HCT116 (cell line): ENCODE data around the gene RNU5D-1. TPM values are rescaled to one million over a fixed set of nuclear protein-coding genes. Genes with fewer than 3 reads are reported as not detected.

ENCODE experiments used
- ATAC-seq: fragments of 200-7000 bp; cut with Tn5 transposase; 2 replicates; pipeline ENCODE4 v1.9.1; 2020; ENCODE audit warnings: mild to moderate bottlenecking, moderate library complexity
- BruUV-seq: library from RNA; stranded (reverse); fragments of 400-500 nt; replicated peaks from 2 replicates; lab custom pipeline; 2021; lab: Mats Ljungman, UMichigan
- CTCF ChIA-PET: fragments of 300-600 bp; sonication (Branson Sonifier 250); formaldehyde crosslinking; loops from one replicate; lab custom pipeline; 2021; ENCODE audit warnings: antibody characterized with exemption; lab: Charles Lee
- POLR2A ChIA-PET: fragments of 300-600, 350-600 bp; sonication (Branson Sonifier 250); formaldehyde crosslinking; loops from one replicate; lab custom pipeline; 2021; ENCODE audit warnings: antibody characterized with exemption; lab: Charles Lee
- RAD21 ChIA-PET, 2 experiments: fragments of 300-600 bp; sonication (Branson Sonifier 250); formaldehyde crosslinking; loops; one replicate each; lab custom pipeline; 2023; ENCODE audit warnings: low total read pairs in 2 of 2; ENCODE audit not compliant: uncharacterized antibody in 2 of 2, unreplicated experiment in 2 of 2, low non-redundant PET in 1 of 2; lab: Charles Lee
- DNase-seq: peaks from one replicate; pipeline ENCODE4 v3.0.0-alpha.2; 2010; ENCODE audit warnings: low read depth, low spot score
- H2AFZ ChIP-seq: fragments of 200-600 bp; shearing (Covaris generic), sonication (generic); 2 replicates; pipeline ENCODE4 v1.6.1; 2017; ENCODE audit warnings: low read depth, mixed run types, mixed read lengths, antibody characterized with exemption, low read length; ENCODE audit not compliant: poor library complexity, severe bottlenecking
- H3K27ac ChIP-seq: 2 replicates; pipeline ENCODE4 v1.5.1; 2012; ENCODE audit warnings: low read depth, low read length
- H3K27me3 ChIP-seq: fragments of 200-600 bp; sonication (generic); 2 replicates; pipeline ENCODE4 v1.6.1; 2016; ENCODE audit warnings: mixed run types, low read length, mixed read lengths; ENCODE audit not compliant: insufficient read depth
- H3K36me3 ChIP-seq, 2 experiments: fragments of 200-500 bp in 1 of 2; fragments of 200-600 bp in 1 of 2; sonication (Bioruptor generic) in 1 of 2; sonication (generic) in 1 of 2; 2 replicates each; pipeline versions ENCODE4 v1.5.1 to v1.6.1; 2014 to 2016; ENCODE audit warnings: low read length in 2 of 2, inconsistent platforms in 1 of 2, mixed read lengths in 1 of 2, mixed run types in 1 of 2; ENCODE audit not compliant: insufficient read depth in 2 of 2, control insufficient read depth in 1 of 2
- H3K4me1 ChIP-seq, 2 experiments: fragments of 200-600 bp in 1 of 2; sonication (generic) in 1 of 2; 2 replicates each; pipeline versions ENCODE4 v1.5.1 to v1.6.1; 2012 to 2017; ENCODE audit warnings: low read length in 2 of 2, inconsistent platforms in 1 of 2, mild to moderate bottlenecking in 1 of 2, mixed read lengths in 1 of 2, mixed run types in 1 of 2, moderate library complexity in 1 of 2; ENCODE audit not compliant: insufficient read depth in 2 of 2, control insufficient read depth in 1 of 2
- H3K4me2 ChIP-seq: fragments of 200-600 bp; sonication (generic); 2 replicates; pipeline ENCODE4 v1.6.1; 2017; ENCODE audit warnings: mixed run types, low read length, mixed read lengths
- H3K4me3 ChIP-seq, 2 experiments: fragments of 200-600 bp in 1 of 2; sonication (generic) in 1 of 2; replicated peaks in 1 of 2; 2 replicates each; pipeline ENCODE4 v1.5.1; 2011 to 2016; ENCODE audit warnings: low read length in 2 of 2, control low read depth in 1 of 2, low read depth in 1 of 2, mild to moderate bottlenecking in 1 of 2, mixed read lengths in 1 of 2, mixed run types in 1 of 2
- H3K79me2 ChIP-seq: fragments of 200-600 bp; sonication (generic); 2 replicates; pipeline ENCODE4 v1.6.1; 2017; ENCODE audit warnings: mild to moderate bottlenecking, mixed run types, low read length, moderate library complexity, mixed read lengths; ENCODE audit not compliant: insufficient read depth
- H3K9ac ChIP-seq: fragments of 200-600 bp; sonication (generic); 2 replicates; pipeline ENCODE4 v1.6.1; 2016; ENCODE audit warnings: low read length, mixed read lengths
- H3K9me2 ChIP-seq: fragments of 200-600 bp; sonication (generic), shearing (Covaris generic); 2 replicates; pipeline ENCODE4 v1.6.1; 2017; ENCODE audit warnings: mixed run types, mild to moderate bottlenecking, moderate library complexity; ENCODE audit not compliant: insufficient read depth
- H3K9me3 ChIP-seq, 2 experiments: fragments of 200-500 bp in 1 of 2; fragments of 200-600 bp in 1 of 2; sonication (Bioruptor generic) in 1 of 2; sonication (generic) in 1 of 2; 2 replicates each; pipeline ENCODE4 v1.6.1; 2014 to 2017; ENCODE audit warnings: low read length in 2 of 2, mixed read lengths in 2 of 2, inconsistent platforms in 1 of 2, low read depth in 1 of 2, mild to moderate bottlenecking in 1 of 2, mixed run types in 1 of 2, moderate library complexity in 1 of 2; ENCODE audit not compliant: control insufficient read depth in 1 of 2, insufficient read depth in 1 of 2
- H4K20me1 ChIP-seq: fragments of 200-600 bp; sonication (generic), shearing (Covaris generic); 2 replicates; pipeline ENCODE4 v1.6.1; 2017; ENCODE audit warnings: mixed run types, mild to moderate bottlenecking, moderate library complexity; ENCODE audit not compliant: insufficient read depth
- CBX3 ChIP-seq: IDR thresholded peaks from 2 replicates; pipeline ENCODE4 v1.6.1; 2012; ENCODE audit warnings: low read depth
- EZH2 ChIP-seq: fragments of 200-600 bp; sonication (generic); IDR thresholded peaks from 2 replicates; pipeline ENCODE4 v1.6.1; 2017; ENCODE audit warnings: antibody characterized with exemption, mixed run types
- JUND ChIP-seq: IDR thresholded peaks from 2 replicates; pipeline ENCODE4 v1.6.1; 2012
- POLR2A ChIP-seq: IDR thresholded peaks from 2 replicates; pipeline ENCODE4 v1.7.0; 2011; ENCODE audit warnings: borderline replicate concordance; ENCODE audit not compliant: insufficient read depth, insufficient read length; ENCODE audit errors: extremely low read depth
- POLR2AphosphoS5 ChIP-seq: IDR thresholded peaks from 2 replicates; pipeline ENCODE4 v1.6.1; 2011; ENCODE audit warnings: mild to moderate bottlenecking, low read depth, low read length, moderate library complexity
- RAD21 ChIP-seq: IDR thresholded peaks from 2 replicates; pipeline ENCODE4 v1.6.1; 2012; ENCODE audit warnings: low read depth, mild to moderate bottlenecking
- SIN3A ChIP-seq: IDR thresholded peaks from 2 replicates; pipeline ENCODE4 v1.6.1; 2012; ENCODE audit warnings: low read depth
- SRF ChIP-seq: IDR thresholded peaks from 2 replicates; pipeline ENCODE4 v1.6.1; 2012; ENCODE audit warnings: low read depth
- TCF7L2 ChIP-seq: IDR thresholded peaks from 2 replicates; pipeline ENCODE4 v1.7.0; 2011; ENCODE audit warnings: borderline replicate concordance, inconsistent platforms; ENCODE audit not compliant: insufficient read depth, insufficient read length; ENCODE audit errors: extremely low read depth
- ZFX ChIP-seq: fragments of 450-650 bp; IDR thresholded peaks from 2 replicates; pipeline ENCODE4 v1.6.1; 2017
- ZNF274 ChIP-seq: fragments of 200-500 bp; sonication (Bioruptor generic); IDR thresholded peaks from 2 replicates; pipeline ENCODE4 v1.6.1; 2014; ENCODE audit warnings: mild to moderate bottlenecking, low read depth, low read length, inconsistent platforms
- intact Hi-C: fragments of 100-400 bp; cut with micrococcal nuclease; formaldehyde crosslinking; loops from 2 replicates; pipeline ENCODE4 v1.10.0; 2022
- total RNA-seq: library from RNA; stranded (reverse); gene quantifications from one replicate; pipeline ENCODE4 v1.2.1, GENCODE V29; 2021; ENCODE audit not compliant: unreplicated experiment
- TF ChIP-seq, protein P1 (sequence below), 3 experiments: fragments of 200-600 bp in 1 of 3; sonication (generic) in 1 of 3; IDR thresholded peaks in 2 of 3; conservative IDR thresholded peaks in 1 of 3; 2 replicates each; pipeline ENCODE4 v1.5.1; 2012 to 2017; ENCODE audit warnings: low read depth in 2 of 3, low read length in 2 of 3, antibody characterized with exemption in 1 of 3, borderline replicate concordance in 1 of 3, control low read depth in 1 of 3, mild to moderate bottlenecking in 1 of 3, mixed read lengths in 1 of 3, mixed run types in 1 of 3, moderate library complexity in 1 of 3; ENCODE audit not compliant: insufficient read depth in 1 of 3
- TF ChIP-seq, protein P2 (sequence below): IDR thresholded peaks from 2 replicates; pipeline ENCODE4 v1.6.1; 2011; ENCODE audit warnings: mild to moderate bottlenecking, low read length, moderate library complexity; ENCODE audit not compliant: insufficient replicate concordance; ENCODE audit errors: extremely low read depth
- TF ChIP-seq, protein P3 (sequence below): IDR thresholded peaks from 2 replicates; pipeline ENCODE4 v1.6.1; 2012

Gene RNU5D-1
- total RNA-seq, 1 experiment from 2014 or later = not detected

DNA sequence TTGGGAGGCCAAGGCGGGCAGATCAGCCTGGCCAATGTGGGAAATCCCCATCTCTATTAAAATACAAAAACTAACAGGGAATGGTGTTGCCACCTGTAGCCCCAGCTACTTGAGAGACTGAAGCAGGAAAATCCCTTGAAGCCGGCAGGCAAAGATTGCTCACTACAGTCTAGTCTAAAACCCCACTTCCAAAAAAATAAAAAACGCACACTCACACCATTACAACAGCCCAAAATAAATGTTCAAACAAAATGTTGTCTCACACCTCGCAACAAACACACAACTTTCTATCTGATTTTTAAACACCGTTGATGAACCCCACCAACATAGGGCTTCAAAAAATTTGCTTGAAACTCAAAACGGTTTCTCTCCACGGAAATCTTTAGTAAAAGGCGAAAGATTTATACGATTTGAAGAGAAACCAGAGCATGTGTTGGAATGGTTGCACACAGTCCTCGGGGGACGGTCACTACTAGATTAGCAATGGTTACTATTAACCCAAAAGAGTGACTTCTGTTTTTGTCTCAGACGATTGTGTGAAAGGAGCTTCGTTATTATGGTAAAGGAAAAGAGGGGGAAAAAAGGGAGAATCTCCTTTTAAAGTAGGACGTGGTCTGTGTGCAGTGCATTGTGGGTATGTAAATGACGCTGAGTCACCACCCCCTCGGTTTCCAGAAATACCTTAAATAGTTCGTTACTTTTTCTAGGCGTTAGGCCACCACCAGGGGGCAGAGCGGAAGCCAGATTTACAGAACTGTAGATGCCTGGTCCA is at the start of gene RNU5D-1 (continued):
- TF ChIP-seq CBX3 = peak; percentile 84
- peak; percentile 82 for TF ChIP-seq SRF
- TF ChIP-seq TCF7L2 = peak; percentile 8
- peak; percentile 85 for TF ChIP-seq JUND
- TF ChIP-seq RAD21 = peak; percentile 44
- TF ChIP-seq ZNF274 = no peak
- TF ChIP-seq ZFX = no peak
- TF ChIP-seq SIN3A = peak; percentile 100

- DNase-seq (no peak), ATAC-seq (peak; percentile 28)
- no TSS peak for BruUV-seq
- RAD21 ChIA-PET = interaction anchor here in 1 of 2 experiments (1.1 kb wide), 1 partner anchor 13 kb away, joined by 3 read pairs; no protein-coding TSS in a partner anchor
- Histone ChIP-seq H3K27me3 (no peaks in the 10 kb centered on the region), H2AFZ (no peak overlapping the region), H3K27ac (no peak overlapping the region), H3K36me3 (peaks cover 28 to 49% of the 10 kb centered on the region in 2 experiments), H4K20me1 (peaks cover 18% of the 10 kb centered on the region; the same call in 1 of the 2 replicates), H3K9me2 (no peaks in the 10 kb centered on the region), H3K4me2 (no peak overlapping the region), H3K79me2 (peaks cover 34% of the 10 kb centered on the region), H3K9me3 (no peaks in the 10 kb centered on the region), H3K4me1 (peaks cover 10 to 19% of the 10 kb centered on the region in 2 experiments), H3K9ac (no peak overlapping the region), H3K4me3 (no peak overlapping the region)
- TF ChIP-seq, protein P1, sequence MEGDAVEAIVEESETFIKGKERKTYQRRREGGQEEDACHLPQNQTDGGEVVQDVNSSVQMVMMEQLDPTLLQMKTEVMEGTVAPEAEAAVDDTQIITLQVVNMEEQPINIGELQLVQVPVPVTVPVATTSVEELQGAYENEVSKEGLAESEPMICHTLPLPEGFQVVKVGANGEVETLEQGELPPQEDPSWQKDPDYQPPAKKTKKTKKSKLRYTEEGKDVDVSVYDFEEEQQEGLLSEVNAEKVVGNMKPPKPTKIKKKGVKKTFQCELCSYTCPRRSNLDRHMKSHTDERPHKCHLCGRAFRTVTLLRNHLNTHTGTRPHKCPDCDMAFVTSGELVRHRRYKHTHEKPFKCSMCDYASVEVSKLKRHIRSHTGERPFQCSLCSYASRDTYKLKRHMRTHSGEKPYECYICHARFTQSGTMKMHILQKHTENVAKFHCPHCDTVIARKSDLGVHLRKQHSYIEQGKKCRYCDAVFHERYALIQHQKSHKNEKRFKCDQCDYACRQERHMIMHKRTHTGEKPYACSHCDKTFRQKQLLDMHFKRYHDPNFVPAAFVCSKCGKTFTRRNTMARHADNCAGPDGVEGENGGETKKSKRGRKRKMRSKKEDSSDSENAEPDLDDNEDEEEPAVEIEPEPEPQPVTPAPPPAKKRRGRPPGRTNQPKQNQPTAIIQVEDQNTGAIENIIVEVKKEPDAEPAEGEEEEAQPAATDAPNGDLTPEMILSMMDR (IDR thresholded peaks at IDR 0.05 in 2 of 3, conservative IDR thresholded peaks at IDR 0.05 in 1 of 3; ENCODE audit: borderline replicate concordance in 1 of 3, insufficient read depth in 1 of 3, low read depth in 2 of 3, low read length in 2 of 3) = no peak
- TF ChIP-seq, protein P2, sequence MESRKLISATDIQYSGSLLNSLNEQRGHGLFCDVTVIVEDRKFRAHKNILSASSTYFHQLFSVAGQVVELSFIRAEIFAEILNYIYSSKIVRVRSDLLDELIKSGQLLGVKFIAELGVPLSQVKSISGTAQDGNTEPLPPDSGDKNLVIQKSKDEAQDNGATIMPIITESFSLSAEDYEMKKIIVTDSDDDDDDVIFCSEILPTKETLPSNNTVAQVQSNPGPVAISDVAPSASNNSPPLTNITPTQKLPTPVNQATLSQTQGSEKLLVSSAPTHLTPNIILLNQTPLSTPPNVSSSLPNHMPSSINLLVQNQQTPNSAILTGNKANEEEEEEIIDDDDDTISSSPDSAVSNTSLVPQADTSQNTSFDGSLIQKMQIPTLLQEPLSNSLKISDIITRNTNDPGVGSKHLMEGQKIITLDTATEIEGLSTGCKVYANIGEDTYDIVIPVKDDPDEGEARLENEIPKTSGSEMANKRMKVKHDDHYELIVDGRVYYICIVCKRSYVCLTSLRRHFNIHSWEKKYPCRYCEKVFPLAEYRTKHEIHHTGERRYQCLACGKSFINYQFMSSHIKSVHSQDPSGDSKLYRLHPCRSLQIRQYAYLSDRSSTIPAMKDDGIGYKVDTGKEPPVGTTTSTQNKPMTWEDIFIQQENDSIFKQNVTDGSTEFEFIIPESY = no peak
- TF ChIP-seq RAD21 (no peak), POLR2AphosphoS5 (peak; percentile 51), EZH2 (no peak), POLR2A (no peak), TCF7L2 (no peak)
- TF ChIP-seq, protein P3, sequence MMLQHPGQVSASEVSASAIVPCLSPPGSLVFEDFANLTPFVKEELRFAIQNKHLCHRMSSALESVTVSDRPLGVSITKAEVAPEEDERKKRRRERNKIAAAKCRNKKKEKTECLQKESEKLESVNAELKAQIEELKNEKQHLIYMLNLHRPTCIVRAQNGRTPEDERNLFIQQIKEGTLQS = no peak
- intact Hi-C loops = no loop called here
- CTCF ChIA-PET = interaction anchor here (0.6 to 1.1 kb wide), 3 partner anchors 13 to 232 kb away, joined by 3 to 4 read pairs (median 4); no protein-coding TSS in a partner anchor
- POLR2A ChIA-PET = interaction anchor here (0.8 to 2.0 kb wide), 7 partner anchors 10 to 59 kb away, joined by 3 to 13 read pairs (median 5); partner anchors contain the start of gene PLK3
Measured at GRCh38 chr1:44780583-44781121, 49.7 kb upstream of the RNU5D-1 start.
